ENCODE results near the gene RAPGEF4.
"Not testable (repeated sequence)": the region's sequence is repeated elsewhere in the genome, so short reads cannot be mapped to it uniquely, and the experiment has no call there.

Gene RAPGEF4

DNA sequence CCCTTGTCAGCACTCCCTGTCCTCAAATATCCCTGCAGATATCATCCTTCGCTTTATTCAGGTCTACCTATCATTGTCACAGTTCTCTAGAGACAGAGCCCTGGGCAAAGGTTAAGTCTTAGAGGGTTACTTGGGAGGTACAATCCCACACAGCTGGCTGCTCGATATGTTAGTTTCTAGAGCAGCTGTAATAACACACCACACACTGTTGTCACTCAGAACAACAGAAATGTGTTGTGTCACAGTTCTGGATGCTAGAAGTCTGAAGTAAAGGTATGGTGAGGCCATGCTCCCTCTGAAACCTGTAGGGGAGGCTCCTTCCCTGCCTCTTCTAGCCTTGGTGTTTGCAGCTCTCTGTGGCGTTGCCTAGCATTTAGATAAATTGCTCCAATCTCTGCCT lies 9.9 kb upstream of the RAPGEF4 start:
- no peak for DNase-seq (ENCODE audit: low read depth in 2 of 3, low spot score in 2 of 3)

DNA sequence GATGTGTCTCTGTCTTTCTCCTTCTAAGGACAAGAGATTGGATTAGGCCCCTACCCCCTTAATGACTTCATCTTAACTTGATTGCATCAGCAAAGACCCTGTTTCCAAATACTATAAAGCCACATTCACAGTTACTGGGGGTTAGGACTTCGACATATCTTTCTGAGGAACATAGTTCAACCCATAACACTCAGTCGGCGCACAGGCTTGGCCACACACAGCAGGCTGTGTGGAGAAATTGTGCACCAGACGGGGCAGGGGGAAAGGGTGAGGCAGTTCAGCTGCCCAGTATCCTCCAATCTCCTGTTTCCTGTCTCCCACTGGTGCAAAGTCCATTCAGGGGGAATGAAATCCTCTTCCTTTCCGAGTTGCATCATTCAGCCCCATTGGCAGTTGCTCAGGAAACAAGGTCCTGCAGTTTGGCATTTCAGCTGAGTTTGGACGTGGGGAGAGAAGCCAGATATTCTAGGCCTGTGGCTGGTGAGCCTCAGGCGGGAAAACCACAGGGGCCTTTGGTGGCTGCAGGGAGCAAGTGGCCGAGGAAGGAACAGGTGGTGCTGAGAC lies 9.4 kb upstream of the RAPGEF4 start:
- no peak for DNase-seq (ENCODE audit: low read depth in 2 of 3, low spot score in 2 of 3)

DNA sequence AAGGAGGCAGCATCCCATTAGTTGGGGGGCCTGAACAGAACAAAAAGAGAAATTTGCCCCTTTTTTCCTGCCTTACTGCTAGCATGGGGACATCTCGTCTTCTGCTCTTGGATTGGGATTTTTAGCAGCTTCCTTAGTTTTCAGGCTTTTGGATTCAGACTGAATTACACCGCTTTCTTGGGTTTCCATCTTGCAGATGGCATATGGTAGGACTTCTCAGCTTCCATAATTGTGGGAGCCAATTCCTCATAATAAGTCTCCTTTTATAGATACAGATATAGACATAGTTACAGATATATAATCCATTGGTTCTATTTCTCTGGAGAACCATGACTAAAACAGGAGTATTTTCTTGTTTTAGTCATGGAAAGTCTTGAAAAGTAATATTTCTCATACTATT lies 5.2 kb upstream of the RAPGEF4 start:
- no peak for DNase-seq (ENCODE audit: low read depth in 2 of 3, low spot score in 2 of 3)

DNA sequence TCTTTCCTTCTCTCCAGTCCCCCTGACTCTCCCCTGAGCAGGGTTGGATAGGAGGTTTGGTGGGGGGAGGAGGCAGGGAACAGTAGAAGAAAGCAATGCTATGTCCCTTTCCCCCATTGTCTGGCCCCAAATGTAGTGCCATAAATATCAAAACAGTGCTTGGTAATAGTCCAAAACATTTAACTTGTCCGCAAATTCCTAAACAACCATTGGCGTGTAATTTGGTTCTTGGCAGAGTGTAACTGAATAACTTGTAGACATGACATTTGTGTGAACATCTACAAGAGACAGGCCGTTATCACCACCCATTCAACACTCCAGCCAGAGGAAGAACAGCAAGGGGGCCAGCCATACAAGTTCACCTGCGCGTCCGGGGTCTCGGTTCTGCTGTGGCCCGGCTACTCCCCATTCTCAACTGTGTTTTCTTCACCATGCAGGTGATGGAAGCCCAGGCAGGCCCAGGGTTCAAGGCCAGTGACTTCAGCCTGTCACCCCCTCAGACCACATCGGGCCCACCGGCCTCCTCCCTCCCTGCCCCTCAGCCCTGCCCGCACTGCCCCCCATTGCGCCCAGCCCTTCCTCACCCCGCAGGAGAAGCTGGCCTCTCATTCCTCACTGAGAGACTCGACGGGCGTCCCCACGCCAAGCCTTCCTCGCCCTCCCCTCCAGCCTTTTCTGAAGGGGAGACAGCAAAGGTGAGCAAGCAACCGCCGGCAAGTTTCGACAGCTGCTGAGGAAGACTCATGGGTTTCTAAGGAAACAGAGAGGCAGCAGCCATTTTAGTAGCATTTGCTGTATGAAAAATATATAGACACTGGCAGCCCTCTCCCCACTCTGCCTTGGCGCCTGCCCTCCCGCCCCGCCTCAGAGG lies 699 bp upstream of the RAPGEF4 start:
- DNase-seq (ENCODE audit: low read depth in 2 of 3, low spot score in 2 of 3), result no peak

DNA sequence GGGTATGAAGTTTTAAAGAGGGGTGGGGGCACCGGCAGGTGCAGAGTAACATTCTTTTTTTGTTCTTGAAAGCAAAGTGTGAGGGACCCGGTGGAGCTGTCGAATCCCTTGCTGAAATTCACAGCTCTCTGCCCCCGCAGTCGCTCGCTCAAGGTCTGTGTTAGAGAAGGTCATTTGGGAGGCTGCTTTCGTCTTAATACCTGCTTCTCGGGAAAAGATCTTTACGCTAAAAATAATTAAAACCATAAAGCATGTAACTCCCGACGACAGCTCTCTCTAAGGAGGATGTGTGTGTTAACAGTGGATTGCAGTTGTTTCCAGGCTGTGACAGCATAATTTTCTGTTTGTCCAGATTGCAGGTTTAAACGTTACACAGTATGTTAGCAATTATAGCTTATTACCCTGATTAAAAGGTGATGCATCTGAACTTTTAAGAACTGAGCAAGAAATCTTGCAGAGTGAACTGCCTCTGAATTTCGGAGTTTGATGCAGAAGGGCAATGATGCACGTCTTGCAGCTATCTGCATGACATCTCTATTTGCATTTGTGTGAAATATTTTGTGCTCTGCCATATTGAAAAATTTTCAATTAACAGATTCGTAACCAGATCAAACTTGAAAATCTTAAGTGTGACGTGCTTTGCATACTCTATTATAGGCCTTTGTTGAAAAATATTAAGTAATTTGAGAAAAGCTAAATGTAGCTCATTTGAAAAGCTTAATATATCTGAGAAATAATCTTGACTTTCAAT lies 954 bp downstream of the RAPGEF4 start:
- no peak for DNase-seq (ENCODE audit: low read depth in 2 of 3, low spot score in 2 of 3)

DNA sequence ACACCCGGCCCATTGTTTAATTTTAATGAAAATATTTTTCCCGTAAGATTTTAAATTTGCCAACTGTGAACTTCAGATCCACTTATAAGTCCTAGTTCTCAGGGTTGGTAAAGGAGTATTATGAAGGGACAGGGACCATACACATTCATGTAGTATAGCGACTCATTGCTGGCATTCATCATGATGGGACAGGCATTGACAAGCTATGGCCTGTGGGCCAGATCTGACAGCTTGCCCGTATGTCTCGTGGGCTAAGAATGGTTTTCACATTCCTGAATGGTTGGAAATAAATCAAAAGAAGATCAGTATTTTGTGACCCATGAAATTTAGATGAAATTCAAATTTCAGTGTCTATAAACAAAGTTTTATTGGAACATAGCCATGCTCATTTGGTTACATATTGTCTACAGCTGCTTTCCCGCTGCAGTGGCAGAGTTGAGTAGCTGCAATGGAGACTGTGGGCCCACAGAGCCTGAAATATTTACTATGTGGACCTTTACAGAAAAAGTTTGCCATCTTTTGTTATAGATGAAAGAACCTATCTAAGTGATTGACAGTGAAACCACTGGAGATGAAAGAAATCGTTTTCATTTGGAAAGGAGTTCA lies 4.1 kb downstream of the RAPGEF4 start:
- no peak for DNase-seq (ENCODE audit: low read depth in 2 of 3, low spot score in 2 of 3)

DNA sequence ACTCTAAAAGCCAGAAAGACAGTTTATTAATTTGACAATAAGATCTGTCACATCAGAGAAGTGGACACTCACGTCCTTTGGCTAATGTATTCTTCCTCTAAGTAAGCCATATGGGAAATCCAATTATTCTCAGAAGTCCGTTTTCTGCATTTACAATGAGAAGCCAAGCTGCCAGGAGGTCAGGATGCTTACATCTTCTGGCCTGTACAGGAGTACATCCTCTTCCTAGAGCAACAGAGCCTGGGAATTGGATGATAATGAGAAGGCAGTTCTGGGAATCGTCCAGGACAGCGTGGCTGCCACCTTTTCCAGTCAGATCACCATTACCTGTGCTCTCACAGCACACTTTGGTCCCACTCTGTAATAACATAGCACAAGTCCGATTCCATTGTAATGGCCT lies 5.2 kb downstream of the RAPGEF4 start:
- no peak for DNase-seq (ENCODE audit: low read depth in 2 of 3, low spot score in 2 of 3)

DNA sequence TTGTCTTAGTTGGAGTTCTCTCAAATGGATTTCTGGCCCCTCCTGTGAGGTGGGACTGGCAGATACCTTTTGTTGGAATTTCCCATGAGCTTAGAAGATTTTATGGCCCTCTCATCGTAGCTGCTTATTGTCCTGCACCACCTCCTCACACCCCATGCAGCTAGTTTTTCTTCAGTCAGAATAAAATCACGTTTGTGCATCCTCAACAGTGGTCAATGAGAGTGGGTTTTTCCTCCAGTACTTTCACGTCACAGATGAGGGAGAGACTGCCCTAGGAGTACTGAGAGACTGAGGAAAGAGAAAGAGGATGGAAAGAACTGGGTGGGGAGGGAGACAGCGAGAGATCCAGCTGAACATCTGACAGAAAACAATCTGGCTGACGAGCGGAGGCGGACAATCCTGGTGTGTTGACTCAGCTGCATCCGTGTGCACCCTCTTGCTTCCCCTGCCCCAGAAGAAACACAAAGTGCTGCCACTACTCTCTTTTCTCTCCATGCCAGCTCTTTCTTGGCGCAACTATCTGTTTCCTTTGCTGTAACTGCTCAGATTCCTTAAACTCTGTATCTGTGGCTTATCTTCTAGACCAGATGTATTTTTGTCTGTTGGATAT lies 7.4 kb downstream of the RAPGEF4 start:
- no peak for DNase-seq (ENCODE audit: low read depth in 2 of 3, low spot score in 2 of 3)

DNA sequence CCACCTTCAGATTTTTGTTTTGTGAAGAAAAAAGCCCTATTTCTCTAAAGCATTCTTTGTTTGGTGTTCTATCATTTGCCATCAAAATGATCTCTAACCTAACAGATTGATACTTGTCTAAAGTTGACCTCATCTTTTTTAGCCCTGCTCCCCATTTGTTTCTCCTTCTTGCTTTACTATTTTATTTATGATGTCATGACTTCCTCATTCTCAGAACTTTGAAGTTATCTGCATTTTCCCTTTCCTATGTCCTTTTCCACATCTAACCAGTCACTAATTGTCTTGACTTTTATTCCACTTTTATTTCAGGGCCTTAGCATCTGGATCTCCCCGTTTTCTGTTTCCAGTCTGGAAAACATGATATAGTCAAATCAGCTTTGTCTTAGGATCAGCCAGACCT lies 8.3 kb downstream of the RAPGEF4 start:
- no peak for DNase-seq (ENCODE audit: low read depth in 2 of 3, low spot score in 2 of 3)

DNA sequence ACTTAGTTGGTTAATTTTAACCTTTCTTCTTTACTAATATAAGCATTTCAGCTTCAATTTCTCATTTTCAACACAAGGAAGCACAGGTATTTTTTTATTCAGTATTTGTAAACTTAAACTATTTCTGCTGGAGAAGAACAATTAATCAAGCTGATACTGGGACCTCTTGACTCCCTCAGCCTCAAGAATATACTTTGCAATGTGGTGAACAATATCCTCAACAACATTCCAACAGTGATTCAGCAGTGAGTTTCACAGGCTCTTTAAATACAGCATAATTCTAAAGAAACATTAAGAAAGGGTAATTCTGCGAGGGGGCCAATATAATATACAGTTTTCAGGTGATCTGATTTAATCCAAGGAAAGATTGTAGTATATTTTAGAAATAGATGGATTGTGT lies 10.0 kb downstream of the RAPGEF4 start:
- DNase-seq (ENCODE audit: low read depth in 2 of 3, low spot score in 2 of 3), result no peak

- not testable (repeated sequence) for DNase-seq (ENCODE audit: low read depth in 2 of 3, low spot score in 2 of 3)
These were observed 12.9 kb downstream of the RAPGEF4 start for GRCh38 chr2:172748543-172748942.

DNA sequence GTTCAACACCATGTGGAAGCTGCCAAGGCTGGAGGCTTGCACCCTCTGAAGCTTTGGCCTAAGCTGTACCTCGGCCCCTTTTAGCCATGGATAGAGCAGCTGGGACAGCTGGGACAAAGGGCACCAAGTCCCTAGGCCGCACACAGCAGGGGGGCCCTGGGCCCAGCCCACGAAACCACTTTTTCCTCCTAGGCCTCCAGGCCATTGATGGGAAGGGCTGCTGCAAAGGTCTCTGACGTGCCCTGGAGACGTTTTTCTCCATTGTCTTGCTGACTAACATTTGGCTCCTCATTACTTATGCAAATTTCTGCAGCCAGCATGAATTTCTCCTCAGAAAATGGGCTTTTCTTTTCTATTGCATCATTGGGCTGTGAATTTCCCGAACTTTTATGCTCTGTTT lies 13.7 kb downstream of the RAPGEF4 start:
- DNase-seq (ENCODE audit: low read depth in 2 of 3, low spot score in 2 of 3), result no peak

GRCh38 chr2:172751564-172751963 lies 15.9 kb downstream of the RAPGEF4 start:
- no peak for DNase-seq (ENCODE audit: low read depth in 2 of 3, low spot score in 2 of 3)

- no peak for DNase-seq (ENCODE audit: low read depth in 2 of 3, low spot score in 2 of 3)
These were observed 18.0 kb downstream of the RAPGEF4 start for GRCh38 chr2:172753610-172754009.

- no peak for DNase-seq (ENCODE audit: low read depth in 2 of 3, low spot score in 2 of 3)
These were observed 23.8 kb downstream of the RAPGEF4 start for GRCh38 chr2:172759441-172759840.

GRCh38 chr2:172761306-172761705 lies 25.7 kb downstream of the RAPGEF4 start:
- no peak for DNase-seq (ENCODE audit: low read depth in 2 of 3, low spot score in 2 of 3)

DNA sequence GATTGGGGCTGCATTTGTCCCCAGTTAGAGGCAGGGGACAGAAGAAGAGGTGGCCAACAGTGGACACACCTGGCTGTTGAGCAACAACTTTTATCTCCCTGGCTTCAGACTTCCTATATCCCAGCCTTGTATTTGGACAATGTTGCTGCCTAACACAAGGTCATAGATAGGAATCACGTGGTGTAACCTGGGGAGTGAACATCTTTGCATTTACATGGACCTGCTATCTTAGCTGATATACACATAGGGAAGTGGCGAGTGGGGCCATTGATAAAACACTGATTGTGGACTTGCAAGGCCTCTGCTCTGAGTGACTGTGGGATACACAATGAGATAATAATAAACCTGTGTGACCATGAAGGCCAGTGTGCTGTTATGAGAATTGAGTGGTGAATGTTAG lies 26.9 kb downstream of the RAPGEF4 start:
- DNase-seq (ENCODE audit: low read depth in 2 of 3, low spot score in 2 of 3), result no peak

- DNase-seq (ENCODE audit: low read depth in 2 of 3, low spot score in 2 of 3), result no peak
These were observed 27.4 kb downstream of the RAPGEF4 start for GRCh38 chr2:172763079-172763478.

GRCh38 chr2:172765662-172766061 lies 30.0 kb downstream of the RAPGEF4 start:
- no peak for DNase-seq (ENCODE audit: low read depth in 2 of 3, low spot score in 2 of 3)

- no peak for DNase-seq (ENCODE audit: low read depth in 2 of 3, low spot score in 2 of 3)
These were observed 32.8 kb downstream of the RAPGEF4 start for GRCh38 chr2:172768401-172768800.

DNA sequence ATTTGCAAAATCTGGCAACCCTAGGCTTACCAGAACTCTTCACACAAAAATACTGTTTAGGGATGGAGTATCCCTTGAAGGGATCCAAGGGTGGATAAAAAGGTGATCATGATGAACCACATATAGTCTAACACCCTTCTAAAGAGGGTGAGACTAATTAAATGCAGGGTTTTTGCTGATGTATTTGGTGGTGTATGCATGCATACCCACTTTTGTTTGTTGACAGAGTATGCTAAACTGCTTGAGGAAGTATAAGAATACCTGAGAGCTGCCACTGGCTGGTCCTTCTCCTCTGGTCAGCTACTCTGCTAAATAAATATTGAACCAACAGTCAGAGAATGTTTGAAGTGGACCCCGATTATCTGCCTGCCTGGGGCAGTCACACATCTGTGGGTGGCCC lies 34.2 kb downstream of the RAPGEF4 start:
- no peak for DNase-seq (ENCODE audit: low read depth in 2 of 3, low spot score in 2 of 3)

Data from activated CD8-positive, alpha-beta memory T cell treated with anti-CD3 and anti-CD28 coated beads for 48 hours (primary cell).